Stimulated activated CD8-positive, alpha-beta memory T cell treated with anti-CD3 and anti-CD28 coated beads, Interleukin-7, amount 100 ng/mL, for 4 hours (primary cell): Measurements from ENCODE around the gene ZNF607.

Experiments
- DNase-seq, 2 donors: peaks; one replicate each; pipeline ENCODE4 v3.0.0-alpha.2; 2020; ENCODE audit warnings: low read depth in 2 of 2

The ZNF607 gene

DNA sequence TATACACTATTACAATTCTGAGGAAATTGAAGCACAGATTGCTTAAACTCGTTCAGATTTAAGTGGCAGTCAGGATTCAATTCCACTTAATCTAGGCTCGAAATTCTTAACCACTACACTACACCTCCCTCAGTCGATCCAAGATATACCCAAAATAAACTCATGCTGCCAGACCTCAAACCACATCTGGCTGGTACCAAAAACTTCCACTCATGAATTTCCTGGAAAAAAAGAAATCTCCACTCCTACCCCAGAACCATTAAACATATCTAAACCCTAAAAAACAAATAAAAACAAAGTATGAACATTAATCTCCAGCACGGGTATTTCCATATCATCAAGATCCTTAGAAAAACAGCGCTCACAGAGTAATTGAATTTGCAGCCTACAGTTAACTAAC, 65.4 kb downstream of the ZNF607 start:
- DNase-seq = no peak
